Cardiac septum (tissue), 1 donor: ENCODE data around the gene NMU. TPM values are rescaled to one million over a fixed set of nuclear protein-coding genes. Genes with fewer than 3 reads are reported as not detected.

Experiments
- total RNA-seq: library from RNA; stranded (reverse); fragmentation: NEBNext Ultra II Directional; extraction: Animal tissue kit (Norgen Biotek cat#: 25700); gene quantifications from one replicate; pipeline ENCODE4 v1.2.1, GENCODE V29; 2021
- donor health status: DM: no; HTN: no; CAD: no.

Gene NMU
- total RNA-seq, 1 donor from 2014 or later, result not detected

Other genes starting within 250 kb of the NMU start
- gene TMEM165, start 240.3 kb downstream of the NMU start, total RNA-seq, result 56.4 TPM
- gene CLOCK, start 89.4 kb downstream of the NMU start, total RNA-seq, result 32.0 TPM
- not detected for gene PDCL2, start 44.1 kb downstream of the NMU start, total RNA-seq
- gene EXOC1L, start 183.5 kb upstream of the NMU start, total RNA-seq, result not detected
- gene EXOC1, start 217.3 kb upstream of the NMU start, total RNA-seq, result 26.6 TPM